IMR-90 (cell line): ENCODE results near the gene BDNF. TPM values are rescaled to one million over a fixed set of nuclear protein-coding genes. Genes with fewer than 3 reads are reported as not detected.

Source experiments
- ATAC-seq: fragments of 200-7000 bp; cut with Tn5 transposase; 2 replicates; pipeline ENCODE4 v1.9.1; 2020; ENCODE audit warnings: low read depth, mild to moderate bottlenecking, moderate library complexity
- BruUV-seq: library from RNA; stranded (reverse); fragments of 400-500 nt; replicated peaks from 2 replicates; lab custom pipeline; 2021; lab: Mats Ljungman, UMichigan
- CTCF ChIA-PET: fragments of 300-600 bp; formaldehyde crosslinking; extraction: SDS; loops from one replicate; lab custom pipeline; 2021; ENCODE audit warnings: antibody characterized with exemption; lab: Yijun Ruan, JAX
- POLR2A ChIA-PET: fragments of 300-600 bp; sonication (Branson Sonifier 250); formaldehyde crosslinking; loops from one replicate; lab custom pipeline; 2022; ENCODE audit warnings: antibody characterized with exemption; ENCODE audit not compliant: unreplicated experiment; lab: Charles Lee
- DNase-seq: peaks from one replicate; pipeline ENCODE4 v3.0.0; 2013
- H2AFZ ChIP-seq: replicated peaks from 2 replicates; pipeline ENCODE3; 2013; ENCODE audit warnings: low read length, mild to moderate bottlenecking; ENCODE audit not compliant: poor library complexity
- H2AK5ac ChIP-seq: 2 replicates; pipeline ENCODE4 v1.6.1; 2013; ENCODE audit warnings: low read depth, low read length, inconsistent platforms
- H2AK9ac ChIP-seq: replicated peaks from 2 replicates; pipeline ENCODE3; 2013; ENCODE audit warnings: mild to moderate bottlenecking, low read depth, low read length, moderate library complexity; ENCODE audit not compliant: poor library complexity
- H2BK120ac ChIP-seq: 2 replicates; pipeline ENCODE4 v1.6.1; 2013; ENCODE audit warnings: low read depth, low read length, inconsistent platforms
- H2BK15ac ChIP-seq: 3 replicates; pipeline ENCODE4 v1.6.1; 2013; ENCODE audit warnings: low read depth, low read length, inconsistent platforms
- H2BK20ac ChIP-seq: 2 replicates; pipeline ENCODE4 v1.6.1; 2013; ENCODE audit warnings: low read depth, mild to moderate bottlenecking, inconsistent platforms, low read length, moderate library complexity
- H2BK5ac ChIP-seq: 2 replicates; pipeline ENCODE4 v1.6.1; 2013; ENCODE audit warnings: mild to moderate bottlenecking, low read depth, low read length, inconsistent platforms; ENCODE audit not compliant: poor library complexity, severe bottlenecking
- H3K14ac ChIP-seq: replicated peaks from 2 replicates; pipeline ENCODE4 v1.6.1; 2013; ENCODE audit warnings: low read depth, low read length, inconsistent platforms
- H3K18ac ChIP-seq: 2 replicates; pipeline ENCODE4 v1.6.1; 2013; ENCODE audit warnings: low read depth, low read length, control low read depth
- H3K23ac ChIP-seq: 2 replicates; pipeline ENCODE4 v1.6.1; 2013; ENCODE audit warnings: low read depth, low read length, inconsistent platforms
- H3K27ac ChIP-seq: 2 replicates; pipeline ENCODE4 v1.5.1; 2013; ENCODE audit warnings: mild to moderate bottlenecking, control low read depth, low read length; ENCODE audit not compliant: insufficient read depth
- H3K27me3 ChIP-seq: 2 replicates; pipeline ENCODE4 v1.6.1; 2013; ENCODE audit warnings: low read length; ENCODE audit not compliant: control insufficient read depth, insufficient read depth
- H3K36me3 ChIP-seq: 2 replicates; pipeline ENCODE4 v1.6.1; 2013; ENCODE audit warnings: low read length, mixed read lengths; ENCODE audit not compliant: control insufficient read depth, insufficient read depth
- H3K4ac ChIP-seq: 2 replicates; pipeline ENCODE4 v1.6.1; 2013; ENCODE audit warnings: low read depth, low read length, inconsistent platforms
- H3K4me1 ChIP-seq: 2 replicates; pipeline ENCODE4 v1.6.1; 2013; ENCODE audit warnings: low read length, mixed read lengths; ENCODE audit not compliant: control insufficient read depth, insufficient read depth
- H3K4me2 ChIP-seq: 2 replicates; pipeline ENCODE4 v1.6.1; 2013; ENCODE audit warnings: low read depth, mild to moderate bottlenecking, control low read depth, low read length, moderate library complexity
- H3K4me3 ChIP-seq: 2 replicates; pipeline ENCODE4 v1.5.1; 2013; ENCODE audit warnings: low read depth, mild to moderate bottlenecking, control low read depth, low read length, moderate library complexity; ENCODE audit not compliant: insufficient read depth
- H3K56ac ChIP-seq: 2 replicates; pipeline ENCODE4 v1.6.1; 2013; ENCODE audit warnings: low read length, inconsistent platforms; ENCODE audit not compliant: insufficient read depth; ENCODE audit errors: extremely low read depth
- H3K79me1 ChIP-seq, 2 experiments: 2 replicates each; pipeline ENCODE4 v1.6.1; 2013; ENCODE audit warnings: low read length in 2 of 2, inconsistent platforms in 1 of 2, low read depth in 1 of 2
- H3K9ac ChIP-seq: 2 replicates; pipeline ENCODE4 v1.6.1; 2013; ENCODE audit warnings: low read depth, low read length, control low read depth
- H3K9me1 ChIP-seq: 2 replicates; pipeline ENCODE4 v1.6.1; 2013; ENCODE audit warnings: low read length, inconsistent platforms; ENCODE audit not compliant: insufficient read depth
- H3K9me3 ChIP-seq: 2 replicates; pipeline ENCODE4 v1.6.1; 2013; ENCODE audit warnings: low read length; ENCODE audit not compliant: control insufficient read depth, insufficient read depth
- H4K20me1 ChIP-seq: 2 replicates; pipeline ENCODE4 v1.6.1; 2013; ENCODE audit warnings: low read length, inconsistent platforms; ENCODE audit not compliant: insufficient read depth
- H4K5ac ChIP-seq: 2 replicates; pipeline ENCODE4 v1.6.1; 2013; ENCODE audit warnings: mild to moderate bottlenecking, low read depth, low read length, control low read depth
- H4K8ac ChIP-seq, 2 experiments: 2 replicates each; pipeline ENCODE4 v1.6.1; 2013; ENCODE audit warnings: low read depth in 2 of 2, low read length in 2 of 2, control low read depth in 1 of 2, inconsistent platforms in 1 of 2
- H4K91ac ChIP-seq: 2 replicates; pipeline ENCODE4 v1.6.1; 2013; ENCODE audit warnings: low read depth, low read length, inconsistent platforms; ENCODE audit not compliant: insufficient read depth
- FOS ChIP-seq: fragments of 150-350 bp; IDR thresholded peaks from 2 replicates; pipeline ENCODE4 v1.6.1; 2016; ENCODE audit warnings: low read depth, low read length
- POLR2A ChIP-seq: IDR thresholded peaks from 2 replicates; pipeline ENCODE4 v1.6.1; 2012; ENCODE audit warnings: mild to moderate bottlenecking, low read depth, low read length
- WGBS, 2 experiments: methylation state at CpG; one replicate each; pipeline versions ENCODE4 v1.1.5 to v1.1.7; 2013; ENCODE audit warnings: missing lambda C conversion rate in 2 of 2; ENCODE audit not compliant: insufficient read length in 1 of 2; ENCODE audit errors: extremely low coverage in 2 of 2; 5-methylcytosine and 5-hydroxymethylcytosine counted together
- dilution Hi-C: fragments of 300-500 bp; cut with HindIII; formaldehyde crosslinking; loops from one replicate; pipeline ENCODE4 v1.14.3; 2018; ENCODE audit warnings: low sequenced_read_pairs; ENCODE audit not compliant: unreplicated experiment
- in situ Hi-C: fragments of 300-500 bp; cut with MboI; formaldehyde crosslinking; loops from 3 replicates; pipeline ENCODE4 v1.14.3; 2019; ENCODE audit warnings: low sequenced_read_pairs, inconsistent platforms, mixed read lengths
- intact Hi-C: fragments of 100-400 bp; cut with micrococcal nuclease; formaldehyde crosslinking; loops from 2 replicates; pipeline ENCODE4 v1.10.0; 2022
- polyA plus RNA-seq, 3 experiments: library from polyadenylated mRNA; depleted of rRNA; stranded (reverse); fragments of >200 nt; gene quantifications; 2 replicates each; pipeline ENCODE4 v1.2.3, GENCODE V29; 2012; ENCODE audit warnings: low replicate concordance in 1 of 3
- total RNA-seq: library from RNA; depleted of rRNA; stranded (reverse); fragments of >200 nt; gene quantifications from 2 replicates; pipeline ENCODE4 v1.2.3, GENCODE V29; 2012

Gene BDNF
- total and polyA plus RNA-seq, 2 of the 4 experiments (the other 2 are of a cell fraction): 94.8 to 152 TPM

DNA sequence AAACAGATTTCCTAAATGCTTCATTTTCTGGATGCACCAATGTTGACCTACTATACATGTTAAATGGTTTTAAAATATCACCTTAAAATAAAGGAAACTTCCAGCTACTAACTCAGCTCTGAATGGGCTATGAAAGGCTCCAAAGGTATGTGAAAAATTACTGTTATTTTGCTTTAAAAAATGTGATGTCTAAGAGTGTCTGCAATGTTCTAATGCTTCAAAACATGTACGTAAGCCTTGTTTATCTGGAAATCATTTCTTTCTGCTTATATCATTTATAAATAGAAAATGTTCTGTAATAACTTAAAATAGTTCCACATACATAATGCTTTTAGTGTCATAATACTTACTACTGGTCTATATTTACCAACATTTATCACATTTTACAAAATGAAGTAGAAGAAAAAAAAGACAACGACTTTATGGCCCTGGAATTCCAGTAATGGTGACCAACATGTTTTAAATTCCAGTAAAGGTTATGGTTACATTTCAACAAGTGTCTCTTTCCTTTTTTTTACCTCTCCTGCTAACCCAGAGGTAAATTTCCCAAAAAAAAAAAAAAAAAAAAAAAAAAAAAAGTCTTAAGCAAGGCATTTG lies 2.5 kb downstream of the BDNF start:
- H3K14ac ChIP-seq: peak overlapping the region; percentile 76
- DNase-seq: no peak
- no peaks in the 10 kb centered on the region for H3K9me1 ChIP-seq
- peak overlapping the region; percentile 48 to 88; a peak in 2 of 4 replicates for H4K8ac ChIP-seq
- peaks cover 10% of the 10 kb centered on the region for H3K36me3 ChIP-seq
- no CpG with 5 or more reads among the region's 2 CpGs for WGBS, 2 experiments
- H3K23ac ChIP-seq: peak overlapping the region; percentile 71
- H3K27me3 ChIP-seq: no peaks in the 10 kb centered on the region
- intact Hi-C loops (loop anchor here (1.0 to 5.0 kb wide), 6 partner anchors 645 to 1475 kb away; no protein-coding TSS in a partner anchor), dilution Hi-C loops (no loop called here), in situ Hi-C loops (loop anchor here (10.0 kb wide), 1 partner anchor 997 kb away; no protein-coding TSS in a partner anchor)
- H2AK5ac ChIP-seq: no peak overlapping the region
- no peak overlapping the region for H2BK15ac ChIP-seq
- H3K4me3 ChIP-seq: peak overlapping the region; percentile 85
- TF ChIP-seq FOS: no peak
- TF ChIP-seq POLR2A: peak; percentile 11
- peaks cover 5% of the 10 kb centered on the region; the same call in 1 of the 2 replicates for H3K4me1 ChIP-seq
- no peaks in the 10 kb centered on the region for H3K9me3 ChIP-seq
- peaks cover 2 to 32% of the 10 kb centered on the region in 2 experiments; a peak in 3 of 4 replicates for H3K79me1 ChIP-seq
- ATAC-seq: no peak
- no peak overlapping the region for H4K91ac ChIP-seq
- peak overlapping the region; percentile 13; the same call in 1 of the 2 replicates for H2BK120ac ChIP-seq
- H3K56ac ChIP-seq: peak overlapping the region; percentile 80
- H4K5ac ChIP-seq: peak overlapping the region; percentile 71; the same call in 1 of the 2 replicates
- H3K18ac ChIP-seq: peak overlapping the region; percentile 86
- no peak overlapping the region for H2AFZ ChIP-seq
- H4K20me1 ChIP-seq: peaks cover 71% of the 10 kb centered on the region
- BruUV-seq: no TSS peak
- peak overlapping the region; percentile 99 for H3K4me2 ChIP-seq
- peak overlapping the region; percentile 54; the same call in 1 of the 2 replicates for H3K27ac ChIP-seq
- CTCF ChIA-PET: no interaction called here
- H3K9ac ChIP-seq: peak overlapping the region; percentile 98
- POLR2A ChIA-PET: interaction anchor here (0.9 kb wide), 1 partner anchor 1462 kb away, joined by 3 read pairs; no protein-coding TSS in a partner anchor
- peak overlapping the region; percentile 22; the same call in 1 of the 2 replicates for H3K4ac ChIP-seq
- H2BK5ac ChIP-seq: peak overlapping the region; percentile 92
- H2AK9ac ChIP-seq: no peak overlapping the region
- no peak overlapping the region for H2BK20ac ChIP-seq
